H1 (cell line): Measurements from ENCODE around the gene DUSP9. TPM values are rescaled to one million over a fixed set of nuclear protein-coding genes. Genes with fewer than 3 reads are reported as not detected.

ENCODE experiments used
- CTBP2 ChIP-seq: IDR thresholded peaks from 2 replicates; pipeline ENCODE4 v1.7.0; 2011; ENCODE audit warnings: borderline replicate concordance, mild to moderate bottlenecking, moderate library complexity, mixed read lengths, low read length; ENCODE audit not compliant: insufficient read depth, insufficient read length
- POLR2A ChIP-seq, 2 experiments: IDR thresholded peaks; 1 replicate in 1 of 2; 2 replicates in 1 of 2; pipeline ENCODE4 v1.6.1; 2011; ENCODE audit warnings: low read depth in 2 of 2, low read length in 2 of 2, mild to moderate bottlenecking in 2 of 2; ENCODE audit errors: control extremely low read depth in 1 of 2
- TBP ChIP-seq: IDR thresholded peaks from 2 replicates; pipeline ENCODE4 v1.6.1; 2011; ENCODE audit warnings: low read depth, low read length, improper control_type of control experiment
- polyA plus RNA-seq, 7 experiments: library from polyadenylated mRNA; depleted of rRNA in 3 of 7; stranded (reverse) in 5 of 7; unstranded in 2 of 7; fragments of >200 nt in 5 of 7; fragments of 200-250 nt in 2 of 7; gene quantifications; 1 replicate in 5 of 7; 2 replicates in 1 of 7; 4 replicates in 1 of 7; pipeline versions ENCODE4 v1.2.1 to v1.2.3, GENCODE V29; 2011 to 2013; ENCODE audit warnings: missing spikeins in 2 of 7, mixed read lengths in 2 of 7
- total RNA-seq: library from RNA; stranded (reverse); fragmentation: NEBNext Ultra II Directional; extraction: Animal tissue kit (Norgen Biotek cat#: 25700); gene quantifications from 2 replicates; pipeline ENCODE4 v1.2.1, GENCODE V29; 2021
- TF ChIP-seq, protein P1 (sequence below): IDR thresholded peaks from 2 replicates; pipeline ENCODE4 v1.6.1; 2012; ENCODE audit warnings: low read length, inconsistent platforms

Gene DUSP9
- total and polyA plus RNA-seq, 2 of the 8 experiments (the other 6 are each of a cell fraction or from before 2014, with no cell fraction given) = 0.80 to 1.1 TPM

DNA sequence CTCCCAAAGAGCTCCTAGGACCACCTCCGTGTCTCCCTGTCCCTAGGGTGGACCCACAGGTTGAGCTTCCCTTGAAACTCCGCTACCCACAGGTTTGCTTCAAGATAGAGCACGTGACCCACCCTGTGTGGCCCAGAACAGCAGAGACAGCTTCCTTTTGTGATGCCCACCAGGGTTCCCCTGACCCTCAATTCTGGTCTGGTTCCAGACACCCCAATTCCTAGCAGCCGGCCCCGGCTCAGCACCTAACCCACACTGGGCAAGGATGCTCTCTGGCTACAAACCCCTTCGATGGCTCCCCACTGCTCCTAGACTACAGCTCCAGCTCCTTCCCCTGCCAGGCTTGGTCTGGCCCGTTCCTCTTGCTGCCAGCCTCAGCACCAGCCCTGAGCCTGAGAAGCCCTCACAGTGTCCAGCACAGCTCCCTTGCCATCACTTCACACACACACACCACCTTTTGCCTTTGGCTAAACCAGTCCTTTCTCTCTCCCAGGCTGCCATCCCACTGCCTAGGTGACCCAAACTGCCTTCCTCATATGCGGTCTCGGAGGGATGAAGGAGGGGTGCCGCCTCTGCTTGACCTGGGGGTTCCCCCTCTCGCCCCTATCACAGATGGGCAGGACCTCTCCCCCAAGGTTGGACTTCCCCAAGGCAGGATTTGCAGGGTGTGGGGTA is 20.4 kb downstream of the DUSP9 start (continued):
- TF ChIP-seq CTBP2 (no peak), POLR2A (IDR thresholded peaks at IDR 0.05; ENCODE audit: control extremely low read depth in 1 of 2, low read depth in 2 of 2, low read length in 2 of 2) (no peak), TBP (no peak)
- TF ChIP-seq, protein P1, sequence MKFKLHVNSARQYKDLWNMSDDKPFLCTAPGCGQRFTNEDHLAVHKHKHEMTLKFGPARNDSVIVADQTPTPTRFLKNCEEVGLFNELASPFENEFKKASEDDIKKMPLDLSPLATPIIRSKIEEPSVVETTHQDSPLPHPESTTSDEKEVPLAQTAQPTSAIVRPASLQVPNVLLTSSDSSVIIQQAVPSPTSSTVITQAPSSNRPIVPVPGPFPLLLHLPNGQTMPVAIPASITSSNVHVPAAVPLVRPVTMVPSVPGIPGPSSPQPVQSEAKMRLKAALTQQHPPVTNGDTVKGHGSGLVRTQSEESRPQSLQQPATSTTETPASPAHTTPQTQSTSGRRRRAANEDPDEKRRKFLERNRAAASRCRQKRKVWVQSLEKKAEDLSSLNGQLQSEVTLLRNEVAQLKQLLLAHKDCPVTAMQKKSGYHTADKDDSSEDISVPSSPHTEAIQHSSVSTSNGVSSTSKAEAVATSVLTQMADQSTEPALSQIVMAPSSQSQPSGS = no peak
